K562 (cell line): Measurements from ENCODE around the gene DTYMK. TPM values are rescaled to one million over a fixed set of nuclear protein-coding genes. Genes with fewer than 3 reads are reported as not detected.

ENCODE experiments used
- FOXK1 ChIP-seq: sonication (generic); formaldehyde crosslinking; IDR thresholded peaks from 2 replicates; pipeline ENCODE4 v1.8.0; 2022; ENCODE audit warnings: missing genetic modification reagents, mild to moderate bottlenecking, borderline replicate concordance
- GATAD2B ChIP-seq: fragments of 450-650 bp; IDR thresholded peaks from 2 replicates; pipeline ENCODE4 v1.6.1; 2017; ENCODE audit warnings: mild to moderate bottlenecking, borderline replicate concordance
- LARP7 ChIP-seq: fragments of 450-650 bp; IDR thresholded peaks from 2 replicates; pipeline ENCODE4 v1.6.1; 2016
- MGA ChIP-seq: fragments of 450-650 bp; IDR thresholded peaks from 2 replicates; pipeline ENCODE4 v1.6.1; 2016; ENCODE audit warnings: mild to moderate bottlenecking, moderate library complexity
- RBM14 ChIP-seq: fragments of 200-400 bp; formaldehyde crosslinking; IDR thresholded peaks from 2 replicates; pipeline ENCODE4 v1.6.1; 2018; ENCODE audit warnings: low read depth, mild to moderate bottlenecking, low read length, moderate library complexity, borderline replicate concordance; ENCODE audit not compliant: insufficient read depth
- polyA plus RNA-seq, 8 experiments: library from polyadenylated mRNA; depleted of rRNA in 4 of 8; stranded (reverse) in 5 of 8; unstranded in 3 of 8; fragments of >200 nt; fragmentation: Nextera tagmentation in 2 of 8; fragmentation: Illumina TruSeq in 1 of 8; extraction: Ambion mirVana in 2 of 8; extraction: Trizol in 1 of 8; gene quantifications; 2 replicates each; pipeline versions ENCODE4 v1.2.1 to v1.2.3, GENCODE V29; 2011 to 2014; ENCODE audit warnings: inconsistent platforms in 1 of 8, missing spikeins in 1 of 8
- total RNA-seq, 7 experiments: library from RNA; depleted of rRNA in 6 of 7; stranded (reverse); fragments of >200 nt in 6 of 7; fragmentation: Illumina TruSeq in 2 of 7; extraction: Trizol in 2 of 7; gene quantifications; 2 replicates each; pipeline versions ENCODE4 v1.2.1 to v1.2.3, GENCODE V29; 2011 to 2021; ENCODE audit warnings: low replicate concordance in 1 of 7

DTYMK gene
- total and polyA plus RNA-seq, 9 of the 15 experiments (the other 6 are each of a cell fraction or from before 2014, with no cell fraction given), result 8.2 to 85.0 (median 47.9) TPM

- no peak for TF ChIP-seq MGA
- no peak for TF ChIP-seq LARP7
- no peak for TF ChIP-seq FOXK1 (CRISPR knock-in tag)
- TF ChIP-seq GATAD2B, result no peak
- no peak for TF ChIP-seq RBM14
These were observed 2.7 kb upstream of the DTYMK start (continued) for GRCh38 chr2:241689306-241689705.
